NCI-H146 treated with DMSO at 0.1 percent for 48 hours (cell line): ENCODE data around the gene TMED9.
A peak's percentile ranks its signal among the peaks of the same experiment; 100 is the strongest.

Experiments
- DNase-seq: peaks from one replicate; lab custom pipeline; 2025; ENCODE audit not compliant: unreplicated experiment; lab: John Stamatoyannopoulos, UW

TMED9 gene

GRCh38 chr5:177576169-177576568 is 15.8 kb upstream of the TMED9 start:
- no peak for DNase-seq

GRCh38 chr5:177578316-177578715 is 13.7 kb upstream of the TMED9 start:
- DNase-seq = no peak

- DNase-seq = peak; percentile 32
Measured at GRCh38 chr5:177588413-177588909, 3.5 kb upstream of the TMED9 start.

- no peak for DNase-seq
Measured at GRCh38 chr5:177590406-177590805, 1.6 kb upstream of the TMED9 start.

- DNase-seq = no peak
Measured at GRCh38 chr5:177591690-177592009, 353 bp upstream of the TMED9 start.

- no peak for DNase-seq
Measured at GRCh38 chr5:177592905-177593304, 902 bp downstream of the TMED9 start.

GRCh38 chr5:177593511-177593910 is 1.5 kb downstream of the TMED9 start:
- no peak for DNase-seq

GRCh38 chr5:177594071-177594470 is 2.1 kb downstream of the TMED9 start:
- DNase-seq = no peak

- DNase-seq = no peak
Measured at GRCh38 chr5:177595026-177595585, 3.1 kb downstream of the TMED9 start.

- no peak for DNase-seq
Measured at GRCh38 chr5:177595991-177596774, 4.2 kb downstream of the TMED9 start.

GRCh38 chr5:177596775-177597238 is 4.8 kb downstream of the TMED9 start:
- DNase-seq = no peak

- no peak for DNase-seq
Measured at GRCh38 chr5:177598477-177598876, 6.5 kb downstream of the TMED9 start.

- peak; percentile 28 for DNase-seq
Measured at GRCh38 chr5:177599731-177600507, 7.9 kb downstream of the TMED9 start, which contains the start of gene B4GALT7. Gene B4GALT7, plus strand, starts transcription at chr5:177600132. Its CDS starts 79 bp downstream, at chr5:177600211.

- no peak for DNase-seq
Measured at GRCh38 chr5:177600508-177601018, 8.6 kb downstream of the TMED9 start.

GRCh38 chr5:177601126-177601525 is 9.1 kb downstream of the TMED9 start:
- no peak for DNase-seq

GRCh38 chr5:177601577-177602457 is 9.8 kb downstream of the TMED9 start:
- DNase-seq = no peak

- DNase-seq = no peak
Measured at GRCh38 chr5:177602458-177602830, 10.4 kb downstream of the TMED9 start.

GRCh38 chr5:177603631-177604030 is 11.6 kb downstream of the TMED9 start:
- DNase-seq = no peak

- no peak for DNase-seq
Measured at GRCh38 chr5:177604116-177604521, 12.1 kb downstream of the TMED9 start.

- DNase-seq = no peak
Measured at GRCh38 chr5:177604656-177605055, 12.7 kb downstream of the TMED9 start.

GRCh38 chr5:177605078-177605477 is 13.1 kb downstream of the TMED9 start:
- DNase-seq = no peak
